Thymus (tissue), 11 donors: Measurements from ENCODE around the gene CAMKMT. TPM values are rescaled to one million over a fixed set of nuclear protein-coding genes. Genes with fewer than 3 reads are reported as not detected.

Source experiments
- DNase-seq, 9 donors: peaks; one replicate each; pipeline ENCODE4 v3.0.0-alpha.2; 2013; ENCODE audit warnings: low spot score in 9 of 9, low read depth in 6 of 9, missing footprints in 1 of 9
- H3K27ac ChIP-seq, 2 donors: one replicate each; pipeline ENCODE4 v1.5.1; 2013; ENCODE audit warnings: control low read depth in 1 of 2, low read depth in 1 of 2, low read length in 1 of 2, mild to moderate bottlenecking in 1 of 2, moderate library complexity in 1 of 2
- H3K27me3 ChIP-seq, 2 donors: one replicate each; pipeline ENCODE4 v1.5.1; 2013; ENCODE audit warnings: low read length in 1 of 2; ENCODE audit not compliant: control insufficient read depth in 2 of 2, insufficient read depth in 1 of 2
- H3K36me3 ChIP-seq, 2 donors: one replicate each; pipeline ENCODE4 v1.5.1; 2013; ENCODE audit warnings: low read length in 1 of 2, mild to moderate bottlenecking in 1 of 2, moderate library complexity in 1 of 2; ENCODE audit not compliant: control insufficient read depth in 2 of 2, insufficient read depth in 2 of 2
- H3K4me1 ChIP-seq, 2 donors: one replicate each; pipeline ENCODE4 v1.5.1; 2013; ENCODE audit warnings: low read length in 2 of 2; ENCODE audit not compliant: control insufficient read depth in 2 of 2, insufficient read depth in 2 of 2
- H3K4me3 ChIP-seq, 2 donors: one replicate each; pipeline ENCODE4 v1.5.1; 2013; ENCODE audit warnings: low read length in 2 of 2, control low read depth in 1 of 2, mild to moderate bottlenecking in 1 of 2
- H3K9me3 ChIP-seq, 2 donors: one replicate each; pipeline ENCODE4 v1.5.1; 2013; ENCODE audit warnings: low read length in 1 of 2, mild to moderate bottlenecking in 1 of 2; ENCODE audit not compliant: control insufficient read depth in 2 of 2, insufficient read depth in 1 of 2
- WGBS: extraction: QIAGEN DNeasy Blood & Tissue Kit; methylation state at CpG from one replicate; pipeline ENCODE4 v1.1.7; 2013; 5-methylcytosine and 5-hydroxymethylcytosine counted together
- polyA plus RNA-seq: library from polyadenylated mRNA; stranded (reverse); fragments of 200-250 nt; gene quantifications from one replicate; pipeline ENCODE4 v1.2.3, GENCODE V29; 2013
- total RNA-seq: library from RNA; stranded (reverse); fragments of 120-200 nt; gene quantifications from one replicate; pipeline ENCODE4 v1.2.4, GENCODE V29; 2013
- donor health status: healthy.

The CAMKMT gene
- total and polyA plus RNA-seq, 2 donors = 7.0 to 7.4 TPM

GRCh38 chr2:44639399-44639798 lies 277.7 kb downstream of the CAMKMT start:
- no peak for DNase-seq
- H3K27ac ChIP-seq = no peak overlapping the region
- 98% methylated on average over 2 of the region's 2 CpGs for WGBS
- no peaks in the 10 kb centered on the region for H3K4me1 ChIP-seq
- H3K4me3 ChIP-seq = no peak overlapping the region
- H3K27me3 ChIP-seq = no peaks in the 10 kb centered on the region
- H3K36me3 ChIP-seq = no peaks in the 10 kb centered on the region
- no peaks in the 10 kb centered on the region for H3K9me3 ChIP-seq

- H3K27ac ChIP-seq = no peak overlapping the region
- no peak overlapping the region for H3K4me3 ChIP-seq
- H3K27me3 ChIP-seq = no peaks in the 10 kb centered on the region
- no peaks in the 10 kb centered on the region for H3K36me3 ChIP-seq
- DNase-seq = no peak
- 94% methylated on average over 3 of the region's 3 CpGs for WGBS
- H3K9me3 ChIP-seq = no peaks in the 10 kb centered on the region
- H3K4me1 ChIP-seq = no peaks in the 10 kb centered on the region
Measured at GRCh38 chr2:44642123-44642857, 280.5 kb downstream of the CAMKMT start.

- H3K9me3 ChIP-seq = no peaks in the 10 kb centered on the region
- no peaks in the 10 kb centered on the region for H3K36me3 ChIP-seq
- no peaks in the 10 kb centered on the region for H3K4me1 ChIP-seq
- no peak overlapping the region for H3K27ac ChIP-seq
- 96% methylated on average over 2 of the region's 2 CpGs for WGBS
- no peak for DNase-seq
- H3K4me3 ChIP-seq = no peak overlapping the region
- H3K27me3 ChIP-seq = no peaks in the 10 kb centered on the region
Measured at GRCh38 chr2:44645937-44646336, 284.2 kb downstream of the CAMKMT start.

- Histone ChIP-seq H3K36me3 (no peaks in the 10 kb centered on the region), H3K27me3 (no peaks in the 10 kb centered on the region), H3K9me3 (no peaks in the 10 kb centered on the region), H3K4me1 (no peaks in the 10 kb centered on the region), H3K27ac (no peak overlapping the region), H3K4me3 (no peak overlapping the region)
- WGBS = 96% methylated on average over 2 of the region's 2 CpGs
- no peak for DNase-seq
Measured at GRCh38 chr2:44649381-44649780, 287.6 kb downstream of the CAMKMT start.

- Histone ChIP-seq H3K27me3 (no peaks in the 10 kb centered on the region), H3K27ac (no peak overlapping the region), H3K36me3 (no peaks in the 10 kb centered on the region), H3K4me3 (no peak overlapping the region), H3K4me1 (no peaks in the 10 kb centered on the region), H3K9me3 (no peaks in the 10 kb centered on the region)
- DNase-seq = no peak
- 98% methylated on average over 1 of the region's 1 CpG for WGBS
Measured at GRCh38 chr2:44650796-44651195, 289.0 kb downstream of the CAMKMT start.

- H3K4me1 ChIP-seq = no peaks in the 10 kb centered on the region
- WGBS = 98% methylated on average over 1 of the region's 1 CpG
- no peak for DNase-seq
Measured at GRCh38 chr2:44651974-44652373, 290.2 kb downstream of the CAMKMT start.

GRCh38 chr2:44652701-44653100 lies 291.0 kb downstream of the CAMKMT start:
- no peaks in the 10 kb centered on the region for H3K9me3 ChIP-seq
- no peaks in the 10 kb centered on the region for H3K27me3 ChIP-seq
- no peak overlapping the region for H3K4me3 ChIP-seq
- DNase-seq = no peak
- H3K27ac ChIP-seq = no peak overlapping the region
- 98% methylated on average over 4 of the region's 4 CpGs for WGBS
- H3K36me3 ChIP-seq = no peaks in the 10 kb centered on the region
- H3K4me1 ChIP-seq = no peaks in the 10 kb centered on the region

More at GRCh38 chr2:44651974-44652373, 290.2 kb downstream of the CAMKMT start:
- H3K27ac ChIP-seq = no peak overlapping the region
- no peaks in the 10 kb centered on the region for H3K27me3 ChIP-seq
- H3K9me3 ChIP-seq = no peaks in the 10 kb centered on the region
- H3K36me3 ChIP-seq = no peaks in the 10 kb centered on the region
- no peak overlapping the region for H3K4me3 ChIP-seq

- 97% methylated on average over 5 of the region's 5 CpGs for WGBS
- no peaks in the 10 kb centered on the region for H3K4me1 ChIP-seq
Measured at GRCh38 chr2:44655401-44655864, 293.7 kb downstream of the CAMKMT start.

GRCh38 chr2:44656460-44656859 lies 294.7 kb downstream of the CAMKMT start:
- H3K4me1 ChIP-seq = no peaks in the 10 kb centered on the region
- no peaks in the 10 kb centered on the region for H3K36me3 ChIP-seq
- H3K9me3 ChIP-seq = no peaks in the 10 kb centered on the region
- H3K4me3 ChIP-seq = no peak overlapping the region
- no peak for DNase-seq
- H3K27ac ChIP-seq = no peak overlapping the region
- no peaks in the 10 kb centered on the region for H3K27me3 ChIP-seq
- 76% methylated on average over 2 of the region's 2 CpGs for WGBS

More at GRCh38 chr2:44655401-44655864, 293.7 kb downstream of the CAMKMT start:
- Histone ChIP-seq H3K27me3 (no peaks in the 10 kb centered on the region), H3K4me3 (no peak overlapping the region), H3K27ac (no peak overlapping the region), H3K36me3 (no peaks in the 10 kb centered on the region), H3K9me3 (no peaks in the 10 kb centered on the region)
- no peak for DNase-seq
